Smooth muscle cell (in vitro differentiated cells): Measurements from ENCODE around the gene FAM89A. TPM values are rescaled to one million over a fixed set of nuclear protein-coding genes. Genes with fewer than 3 reads are reported as not detected.

Experiments
- DNase-seq: peaks from one replicate; lab custom pipeline; 2025; ENCODE audit not compliant: unreplicated experiment; lab: John Stamatoyannopoulos, UW
- H2AFZ ChIP-seq: fragments of 200-600 bp; sonication (generic); 2 replicates; pipeline ENCODE4 v1.6.0; 2016; ENCODE audit warnings: antibody characterized with exemption, low read depth, mild to moderate bottlenecking
- H3F3A ChIP-seq: fragments of 200-600 bp; sonication (generic); 2 replicates; pipeline ENCODE4 v1.6.0; 2017; ENCODE audit warnings: antibody characterized with exemption, low read depth
- H3K27ac ChIP-seq: fragments of 200-600 bp; sonication (generic); 2 replicates; pipeline ENCODE4 v1.5.1; 2016; ENCODE audit warnings: low read depth, mild to moderate bottlenecking
- H3K27me3 ChIP-seq: fragments of 200-600 bp; sonication (generic); 2 replicates; pipeline ENCODE4 v1.6.1; 2016; ENCODE audit warnings: low read depth, mild to moderate bottlenecking
- H3K36me3 ChIP-seq: fragments of 200-600 bp; sonication (generic); 2 replicates; pipeline ENCODE4 v1.5.1; 2016; ENCODE audit warnings: low read depth
- H3K4me1 ChIP-seq: fragments of 200-600 bp; sonication (generic); 2 replicates; pipeline ENCODE4 v1.5.1; 2016; ENCODE audit warnings: low read depth
- H3K4me2 ChIP-seq: fragments of 200-600 bp; sonication (generic); 2 replicates; pipeline ENCODE4 v1.6.0; 2016; ENCODE audit warnings: mild to moderate bottlenecking
- H3K4me3 ChIP-seq: fragments of 200-600 bp; sonication (generic); 2 replicates; pipeline ENCODE4 v1.5.1; 2016; ENCODE audit warnings: mild to moderate bottlenecking
- H3K79me2 ChIP-seq: fragments of 200-600 bp; sonication (generic); 2 replicates; pipeline ENCODE4 v1.6.0; 2016; ENCODE audit warnings: low read depth, mild to moderate bottlenecking
- H3K9ac ChIP-seq: fragments of 200-600 bp; sonication (generic); 2 replicates; pipeline ENCODE4 v1.6.0; 2016; ENCODE audit warnings: low read depth
- H3K9me3 ChIP-seq: fragments of 200-600 bp; sonication (generic); replicated peaks from 2 replicates; pipeline ENCODE4 v1.5.1; 2016; ENCODE audit warnings: low read depth
- H4K20me1 ChIP-seq: fragments of 200-600 bp; sonication (generic); 2 replicates; pipeline ENCODE4 v1.6.0; 2016; ENCODE audit warnings: low read depth
- CTCF ChIP-seq: fragments of 200-600 bp; sonication (generic); IDR thresholded peaks from 2 replicates; pipeline ENCODE4 v1.5.1; 2017; ENCODE audit warnings: borderline replicate concordance, mild to moderate bottlenecking, antibody characterized with exemption; ENCODE audit not compliant: insufficient read depth, poor library complexity, severe bottlenecking
- WGBS: methylation state at CpG from one replicate; pipeline ENCODE4 v1.1.7; 2016; ENCODE audit warnings: low lambda C conversion rate; 5-methylcytosine and 5-hydroxymethylcytosine counted together
- polyA plus RNA-seq: library from polyadenylated mRNA; unstranded; fragments of >200 nt; fragmentation: Nextera tagmentation; extraction: Ambion mirVana; gene quantifications from 2 replicates; pipeline ENCODE4 v1.2.1, GENCODE V29; 2016
- total RNA-seq: library from RNA; depleted of rRNA; stranded (reverse); fragments of >200 nt; gene quantifications from 2 replicates; pipeline ENCODE4 v1.2.3, GENCODE V29; 2014

The FAM89A gene
- total and polyA plus RNA-seq, 2 experiments from 2014 or later = 34.9 to 45.3 TPM

- TF ChIP-seq CTCF = no peak
- no peaks in the 10 kb centered on the region for H3K4me1 ChIP-seq
- no peak overlapping the region for H3K4me2 ChIP-seq
- no peak overlapping the region for H3K27ac ChIP-seq
- no peaks in the 10 kb centered on the region for H3K79me2 ChIP-seq
- H3F3A ChIP-seq = no peaks in the 10 kb centered on the region
- H4K20me1 ChIP-seq = no peaks in the 10 kb centered on the region
- H3K27me3 ChIP-seq = no peaks in the 10 kb centered on the region
- no peaks in the 10 kb centered on the region for H3K9me3 ChIP-seq
- H3K36me3 ChIP-seq = peaks cover 12% of the 10 kb centered on the region
- DNase-seq = no peak
- H2AFZ ChIP-seq = no peak overlapping the region
- no peak overlapping the region for H3K4me3 ChIP-seq
- no peak overlapping the region for H3K9ac ChIP-seq
- 93% methylated on average over 4 of the region's 4 CpGs for WGBS
Measured at GRCh38 chr1:231000201-231000600, 39.9 kb downstream of the FAM89A start.

- Histone ChIP-seq H3K9me3 (no peaks in the 10 kb centered on the region), H3F3A (no peaks in the 10 kb centered on the region), H3K27ac (no peak overlapping the region), H3K4me3 (no peak overlapping the region), H3K36me3 (peaks cover under 1% of the 10 kb centered on the region), H4K20me1 (peaks cover 4% of the 10 kb centered on the region), H3K4me2 (no peak overlapping the region), H3K4me1 (no peaks in the 10 kb centered on the region), H2AFZ (no peak overlapping the region), H3K27me3 (no peaks in the 10 kb centered on the region), H3K79me2 (no peaks in the 10 kb centered on the region), H3K9ac (no peak overlapping the region)
- DNase-seq = no peak
- TF ChIP-seq CTCF = no peak
- 88% methylated on average over 1 of the region's 1 CpG for WGBS
Measured at GRCh38 chr1:230994860-230995259, 45.2 kb downstream of the FAM89A start.

DNA sequence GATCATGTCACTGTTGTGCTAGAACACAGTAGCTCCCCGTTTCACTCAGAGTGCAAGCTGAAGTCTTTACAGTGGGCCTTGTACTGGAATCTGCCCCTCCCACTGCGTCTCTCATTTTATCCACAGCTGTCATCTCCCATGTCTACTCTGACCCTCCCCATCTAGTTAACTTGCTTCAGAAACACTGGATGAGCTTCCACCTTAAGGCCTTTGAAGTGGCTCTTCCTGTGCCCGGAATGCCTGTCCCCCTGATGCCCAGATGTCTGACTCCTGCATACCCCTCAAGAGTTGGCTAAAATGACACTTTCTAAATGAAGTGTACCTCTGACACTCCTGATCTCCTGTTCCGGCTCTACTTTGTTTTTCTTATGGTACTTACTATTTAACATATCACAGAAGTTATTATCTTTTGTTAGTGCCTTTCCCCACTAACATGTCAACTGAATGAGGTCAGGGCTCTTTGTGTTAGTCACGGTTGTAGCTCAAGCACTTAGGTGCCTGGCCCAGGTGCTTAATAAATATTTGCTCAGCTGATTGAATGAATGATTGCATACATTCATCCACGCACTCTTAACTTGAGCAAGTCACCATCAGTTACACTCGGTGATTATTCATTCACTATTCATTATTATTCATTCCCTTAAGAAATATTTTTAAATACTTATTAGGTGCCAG is 47.8 kb downstream of the FAM89A start:
- H2AFZ ChIP-seq = no peak overlapping the region
- H3K4me3 ChIP-seq = no peak overlapping the region
- no peak overlapping the region for H3K9ac ChIP-seq
- no peak for TF ChIP-seq CTCF
- DNase-seq = no peak
- H3K36me3 ChIP-seq = no peaks in the 10 kb centered on the region
- no peaks in the 10 kb centered on the region for H3K4me1 ChIP-seq
- WGBS = 88% methylated on average over 7 of the region's 7 CpGs
- no peak overlapping the region for H3K4me2 ChIP-seq
- peaks cover 9% of the 10 kb centered on the region for H3K79me2 ChIP-seq
- H3K27me3 ChIP-seq = no peaks in the 10 kb centered on the region
- H3K27ac ChIP-seq = no peak overlapping the region
- H3F3A ChIP-seq = peaks cover 2% of the 10 kb centered on the region
- H4K20me1 ChIP-seq = peaks cover 4% of the 10 kb centered on the region
- H3K9me3 ChIP-seq = no peaks in the 10 kb centered on the region

GRCh38 chr1:230987448-230987847 is 52.6 kb downstream of the FAM89A start:
- Histone ChIP-seq H3K36me3 (no peaks in the 10 kb centered on the region), H2AFZ (no peak overlapping the region), H3K27me3 (no peaks in the 10 kb centered on the region), H3K4me2 (no peak overlapping the region), H3F3A (peaks cover 3% of the 10 kb centered on the region), H3K9ac (peak overlapping the region; percentile 20), H3K4me3 (no peak overlapping the region), H3K4me1 (no peaks in the 10 kb centered on the region), H3K27ac (peak overlapping the region; percentile 69), H4K20me1 (peaks cover 8% of the 10 kb centered on the region), H3K9me3 (no peaks in the 10 kb centered on the region), H3K79me2 (peaks cover 11% of the 10 kb centered on the region)
- 86% methylated on average over 3 of the region's 3 CpGs for WGBS
- TF ChIP-seq CTCF = no peak
- no peak for DNase-seq
